Endothelial cell of umbilical vein (primary cell): Measurements from ENCODE around the gene RIPK3. TPM values are rescaled to one million over a fixed set of nuclear protein-coding genes. Genes with fewer than 3 reads are reported as not detected.
A peak's percentile ranks its signal among the peaks of the same experiment; 100 is the strongest.

Experiments
- BruUV-seq: library from RNA; stranded (reverse); fragments of 400-500 nt; replicated peaks from 2 replicates; lab custom pipeline; 2021; lab: Mats Ljungman, UMichigan
- CTCF ChIA-PET: fragments of 300-600, 350-600 bp; sonication (Branson Sonifier 250); formaldehyde crosslinking; loops from one replicate; lab custom pipeline; 2021; ENCODE audit warnings: antibody characterized with exemption, inconsistent platforms; lab: Charles Lee
- POLR2A ChIA-PET: fragments of 300-600, 350-600 bp; sonication (Branson Sonifier 250); formaldehyde crosslinking; loops from one replicate; lab custom pipeline; 2021; ENCODE audit warnings: antibody characterized with exemption, inconsistent platforms; lab: Charles Lee
- DNase-seq: peaks from one replicate; pipeline ENCODE4 v3.0.0-alpha.2; 2011; ENCODE audit warnings: low read depth, low spot score
- FAIRE-seq: peaks from 2 replicates; lab custom pipeline; 2011; peaks lifted over from hg19 to GRCh38; lab: Jason Lieb, UNC
- H2AFZ ChIP-seq: 2 replicates; pipeline ENCODE4 v1.6.0; 2012; ENCODE audit warnings: low read depth, low read length, control low read depth, inconsistent platforms
- H3K27ac ChIP-seq: 2 replicates; pipeline ENCODE4 v1.5.1; 2011; ENCODE audit warnings: low read depth, mild to moderate bottlenecking, control low read depth, low read length, moderate library complexity; ENCODE audit not compliant: insufficient read depth
- H3K27me3 ChIP-seq, 2 experiments: 2 replicates each; pipeline versions ENCODE4 v1.6.0 to v1.6.1; 2011; ENCODE audit warnings: low read length in 2 of 2, mixed read lengths in 1 of 2; ENCODE audit not compliant: control insufficient read depth in 2 of 2, insufficient read depth in 2 of 2
- H3K36me3 ChIP-seq, 2 experiments: 2 replicates in 1 of 2; 3 replicates in 1 of 2; pipeline ENCODE4 v1.5.1; 2011; ENCODE audit warnings: low read length in 2 of 2, mild to moderate bottlenecking in 1 of 2, moderate library complexity in 1 of 2; ENCODE audit not compliant: control insufficient read depth in 2 of 2, insufficient read depth in 2 of 2; ENCODE audit errors: extremely low read depth in 1 of 2
- H3K4me1 ChIP-seq: 3 replicates; pipeline ENCODE4 v1.5.1; 2011; ENCODE audit warnings: mild to moderate bottlenecking, low read length; ENCODE audit not compliant: control insufficient read depth, insufficient read depth; ENCODE audit errors: extremely low read depth
- H3K4me2 ChIP-seq: 2 replicates; pipeline ENCODE4 v1.6.1; 2011; ENCODE audit warnings: low read length, control low read depth, mixed read lengths; ENCODE audit not compliant: insufficient read depth
- H3K4me3 ChIP-seq, 3 experiments: fragments of 200-600 bp in 1 of 3; sonication (generic), shearing (Covaris generic) in 1 of 3; replicated peaks in 1 of 3; 2 replicates each; pipeline ENCODE4 v1.5.1; 2011 to 2016; ENCODE audit warnings: control low read depth in 3 of 3, low read length in 3 of 3, mild to moderate bottlenecking in 2 of 3, inconsistent platforms in 1 of 3, low read depth in 1 of 3, moderate library complexity in 1 of 3; ENCODE audit not compliant: insufficient read depth in 1 of 3
- H3K79me2 ChIP-seq: 2 replicates; pipeline ENCODE4 v1.6.0; 2012; ENCODE audit warnings: low read length, inconsistent platforms; ENCODE audit not compliant: control insufficient read depth, insufficient read depth
- H3K9ac ChIP-seq: replicated peaks from 2 replicates; pipeline ENCODE3; 2011; ENCODE audit warnings: low read length, control low read depth; ENCODE audit not compliant: insufficient read depth; ENCODE audit errors: extremely low read depth
- H3K9me1 ChIP-seq: replicated peaks from 3 replicates; pipeline ENCODE4 v1.6.0; 2011; ENCODE audit warnings: mild to moderate bottlenecking, low read length; ENCODE audit not compliant: control insufficient read depth, insufficient read depth; ENCODE audit errors: extremely low read depth
- H3K9me3 ChIP-seq: replicated peaks from 2 replicates; pipeline ENCODE4 v1.5.1; 2012; ENCODE audit warnings: low read length, inconsistent platforms; ENCODE audit not compliant: control insufficient read depth, insufficient read depth
- H4K20me1 ChIP-seq: replicated peaks from 2 replicates; pipeline ENCODE3; 2011; ENCODE audit warnings: mild to moderate bottlenecking, low read length; ENCODE audit not compliant: control insufficient read depth, insufficient read depth; ENCODE audit errors: extremely low read depth
- CTCF ChIP-seq, 2 donors: IDR thresholded peaks; 1 replicate in 1 of 2; 2 replicates in 1 of 2; pipeline ENCODE4 v1.5.1; 2011; ENCODE audit warnings: low read length in 2 of 2, mild to moderate bottlenecking in 2 of 2, moderate library complexity in 2 of 2, control low read depth in 1 of 2, inconsistent platforms in 1 of 2, low read depth in 1 of 2; ENCODE audit not compliant: insufficient read depth in 1 of 2; ENCODE audit errors: extremely low read depth in 1 of 2
- EZH2 ChIP-seq: IDR thresholded peaks from 2 replicates; pipeline ENCODE4 v1.6.1; 2012; ENCODE audit warnings: borderline replicate concordance, low read depth, mild to moderate bottlenecking, moderate library complexity, low read length, inconsistent platforms; ENCODE audit not compliant: severe bottlenecking
- FOS ChIP-seq: IDR thresholded peaks from 2 replicates; pipeline ENCODE4 v1.6.1; 2011; ENCODE audit warnings: mild to moderate bottlenecking, low read length, moderate library complexity, borderline replicate concordance; ENCODE audit not compliant: insufficient read depth
- GATA2 ChIP-seq: IDR thresholded peaks from 2 replicates; pipeline ENCODE4 v1.7.0; 2011; ENCODE audit warnings: low read depth, mild to moderate bottlenecking, moderate library complexity, mixed read lengths, low read length; ENCODE audit not compliant: insufficient read length, insufficient read depth
- JUN ChIP-seq: IDR thresholded peaks from 2 replicates; pipeline ENCODE4 v1.6.1; 2011; ENCODE audit warnings: borderline replicate concordance, low read depth; ENCODE audit not compliant: insufficient read length, insufficient read depth
- MAX ChIP-seq: IDR thresholded peaks from 2 replicates; pipeline ENCODE4 v1.6.1; 2011; ENCODE audit not compliant: insufficient read depth, insufficient read length
- MYC ChIP-seq: IDR thresholded peaks from one replicate; pipeline ENCODE4 v1.6.1; 2011; ENCODE audit warnings: mild to moderate bottlenecking, low read depth, low read length
- POLR2A ChIP-seq: IDR thresholded peaks from 2 replicates; pipeline ENCODE4 v1.6.1; 2012; ENCODE audit warnings: low read depth, mild to moderate bottlenecking, control low read depth, low read length
- POLR2AphosphoS5 ChIP-seq: IDR thresholded peaks from 2 replicates; pipeline ENCODE4 v1.6.1; 2012; ENCODE audit warnings: low read depth, mild to moderate bottlenecking, control low read depth, low read length, moderate library complexity; ENCODE audit not compliant: insufficient read depth
- dilution Hi-C: fragments of 300-500 bp; cut with MboI; formaldehyde crosslinking; loops from one replicate; pipeline ENCODE4 v1.15.0; 2019; ENCODE audit warnings: low sequenced_read_pairs; ENCODE audit not compliant: extremely low pct_ligation_motif_present
- intact Hi-C: fragments of 100-400 bp; cut with micrococcal nuclease; formaldehyde crosslinking; loops from one replicate; pipeline ENCODE4 v1.10.0; 2022
- polyA plus RNA-seq, 4 experiments: library from polyadenylated mRNA; depleted of rRNA in 3 of 4; stranded (reverse) in 3 of 4; unstranded in 1 of 4; fragments of >200 nt; gene quantifications; 2 replicates each; pipeline versions ENCODE4 v1.2.1 to v1.2.3, GENCODE V29; 2011 to 2012; ENCODE audit warnings: missing spikeins in 1 of 4
- total RNA-seq: library from RNA; stranded (reverse); gene quantifications from 2 replicates; pipeline ENCODE4 v1.2.3, GENCODE V29; 2021

Gene RIPK3
- total and polyA plus RNA-seq, 2 donors (not counting 3 experiments of a cell fraction or from before 2014, with no cell fraction given): 3.1 to 5.1 TPM

- POLR2A ChIA-PET: no interaction called here
- DNase-seq: peak; percentile 37
- BruUV-seq: no TSS peak
- no peak for TF ChIP-seq POLR2A
- peak; percentile 35 for TF ChIP-seq GATA2
- no peak for TF ChIP-seq EZH2
- peak; percentile 53 for TF ChIP-seq POLR2AphosphoS5
- TF ChIP-seq JUN: no peak
- TF ChIP-seq CTCF (IDR thresholded peaks at IDR 0.05; ENCODE audit: extremely low read depth in 1 of 2, insufficient read depth in 1 of 2, low read depth in 1 of 2, low read length in 2 of 2): peak; percentile 13 to 44
- TF ChIP-seq FOS: no peak
- TF ChIP-seq MAX: peak; percentile 76
- no peak for TF ChIP-seq MYC
- H3K4me2 ChIP-seq: no peak overlapping the region
- no peak overlapping the region for H3K4me3 ChIP-seq
- H3K27ac ChIP-seq: no peak overlapping the region
- H3K9me3 ChIP-seq: no peaks in the 10 kb centered on the region
- peak overlapping the region; percentile 65 for H2AFZ ChIP-seq
- no peaks in the 10 kb centered on the region for H3K9me1 ChIP-seq
- H3K4me1 ChIP-seq: peaks cover 66% of the 10 kb centered on the region
- H4K20me1 ChIP-seq: no peaks in the 10 kb centered on the region
- no peaks in the 10 kb centered on the region for H3K79me2 ChIP-seq
- FAIRE-seq: no peak
- no peak overlapping the region for H3K9ac ChIP-seq
- no peaks in the 10 kb centered on the region for H3K27me3 ChIP-seq
- intact Hi-C loops: no loop called here
- peaks cover 0 to 1% of the 10 kb centered on the region in 2 experiments for H3K36me3 ChIP-seq
- dilution Hi-C loops: no loop called here
- CTCF ChIA-PET: interaction anchor here (1.0 to 1.7 kb wide), 5 partner anchors 8 to 120 kb away, joined by 4 to 9 read pairs (median 5); partner anchors contain the start of gene CIDEB
Measured at GRCh38 chr14:24315807-24316596, 23.8 kb downstream of the RIPK3 start.
